Cardiac muscle cell (in vitro differentiated cells and primary cell): ENCODE data around the gene MYBPC3. TPM values are rescaled to one million over a fixed set of nuclear protein-coding genes. Genes with fewer than 3 reads are reported as not detected.
A peak's percentile ranks its signal among the peaks of the same experiment; 100 is the strongest.
"Not testable (repeated sequence)": the region's sequence is repeated elsewhere in the genome, so short reads cannot be mapped to it uniquely, and the experiment has no call there.

Experiments
- DNase-seq, 2 donors: peaks; one replicate each; pipeline versions ENCODE4 v3.0.0 to v3.0.0-alpha.2; 2010 to 2017; ENCODE audit warnings: low read depth in 1 of 2, low spot score in 1 of 2
- H3K27ac ChIP-seq: fragments of 200-600 bp; sonication (generic); 2 replicates; pipeline ENCODE4 v1.5.1; 2016
- H3K27me3 ChIP-seq: fragments of 200-600 bp; sonication (generic); 2 replicates; pipeline ENCODE4 v1.6.0; 2016; ENCODE audit warnings: control low read depth
- H3K36me3 ChIP-seq: fragments of 200-600 bp; sonication (generic); 2 replicates; pipeline ENCODE4 v1.5.1; 2016; ENCODE audit warnings: control low read depth
- H3K4me1 ChIP-seq: fragments of 200-600 bp; sonication (generic); 2 replicates; pipeline ENCODE4 v1.8.1; 2017; ENCODE audit warnings: low read depth, mild to moderate bottlenecking, mixed run types
- H3K4me3 ChIP-seq: fragments of 200-600 bp; sonication (generic); 2 replicates; pipeline ENCODE4 v1.5.1; 2016; ENCODE audit warnings: mild to moderate bottlenecking
- H3K9me3 ChIP-seq: fragments of 200-600 bp; sonication (generic); 2 replicates; pipeline ENCODE4 v1.5.1; 2017; ENCODE audit warnings: low read depth, mild to moderate bottlenecking, control low read depth
- CTCF ChIP-seq: IDR thresholded peaks from 2 replicates; pipeline ENCODE4 v1.5.1; 2012; ENCODE audit warnings: low read depth, mild to moderate bottlenecking, low read length
- polyA plus RNA-seq: library from polyadenylated mRNA; unstranded; fragments of >200 nt; fragmentation: Nextera tagmentation; extraction: Ambion mirVana; gene quantifications from 2 replicates; pipeline ENCODE4 v1.2.1, GENCODE V29; 2016
- total RNA-seq: library from RNA; depleted of rRNA; stranded (reverse); fragments of >200 nt; gene quantifications from 2 replicates; pipeline ENCODE4 v1.2.3, GENCODE V29; 2016

Gene MYBPC3
- total and polyA plus RNA-seq, 2 experiments from 2014 or later, result 489 to 751 TPM

- TF ChIP-seq CTCF, result no peak
- Histone ChIP-seq H3K9me3 (no peaks in the 10 kb centered on the region), H3K4me1 (no peaks in the 10 kb centered on the region), H3K27ac (peak overlapping the region; percentile 48), H3K4me3 (no peak overlapping the region), H3K36me3 (peaks cover 16% of the 10 kb centered on the region), H3K27me3 (no peaks in the 10 kb centered on the region)
- DNase-seq, result no peak
These were observed 28.0 kb downstream of the MYBPC3 start for GRCh38 chr11:47324520-47324919.

DNA sequence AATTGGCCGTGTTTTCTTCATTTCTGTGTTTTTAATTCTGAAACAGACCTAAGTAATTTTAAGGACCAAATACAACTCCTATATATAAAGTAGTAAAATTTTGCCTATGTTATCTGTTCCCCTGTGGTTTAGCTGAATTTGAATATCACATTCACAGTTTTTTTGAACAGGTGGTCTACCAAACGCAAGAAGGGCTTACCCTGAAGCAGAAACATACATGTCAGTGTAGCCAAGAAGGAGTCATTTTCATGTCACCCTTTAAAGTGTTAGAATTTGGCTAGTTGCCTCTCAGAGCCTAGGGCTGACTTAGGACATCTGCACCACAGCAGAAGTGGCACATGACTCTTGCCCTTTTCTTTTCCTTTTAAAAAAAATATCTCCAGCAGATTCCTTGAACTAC is 34.3 kb downstream of the MYBPC3 start:
- H3K4me1 ChIP-seq, result no peaks in the 10 kb centered on the region
- no peak for TF ChIP-seq CTCF
- H3K4me3 ChIP-seq, result no peak overlapping the region
- peaks cover 20% of the 10 kb centered on the region for H3K36me3 ChIP-seq
- H3K9me3 ChIP-seq, result no peaks in the 10 kb centered on the region
- H3K27ac ChIP-seq, result peak overlapping the region; percentile 25
- no peak for DNase-seq
- no peaks in the 10 kb centered on the region for H3K27me3 ChIP-seq

DNA sequence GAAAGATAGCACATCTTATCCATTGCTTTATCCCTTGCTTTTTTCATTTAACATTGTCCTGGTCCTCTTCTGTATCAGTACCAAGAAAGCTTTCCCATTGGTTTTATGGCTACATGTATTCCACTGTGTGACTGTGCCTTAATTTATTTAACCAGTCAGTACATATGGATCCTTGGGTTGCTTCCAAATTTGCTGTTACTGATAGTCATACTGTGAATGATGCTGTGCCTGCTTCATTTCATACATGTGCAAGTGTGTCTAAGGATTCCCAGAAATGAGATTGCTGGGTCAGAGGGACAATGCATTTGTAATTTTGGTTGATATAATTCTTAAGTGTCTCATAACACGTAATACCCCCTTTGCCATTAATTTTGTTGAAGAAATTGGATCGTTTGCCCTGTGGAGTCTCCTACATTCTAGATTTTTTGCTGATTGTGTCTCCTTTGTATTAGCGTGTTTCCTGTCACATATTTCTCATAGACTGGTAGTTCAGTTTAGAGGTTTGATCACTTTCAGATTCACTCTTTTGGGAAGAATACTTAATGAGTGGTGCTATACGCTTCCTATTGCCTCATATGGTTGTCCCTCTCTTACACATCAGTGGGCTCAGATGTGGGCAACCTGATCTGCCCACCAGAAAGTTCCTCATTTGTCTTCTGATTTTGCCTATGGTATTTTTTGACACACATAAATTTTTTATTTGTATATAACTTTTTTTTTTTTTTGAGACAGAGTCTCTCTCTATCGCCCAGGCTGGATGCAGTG is 35.3 kb downstream of the MYBPC3 start:
- Histone ChIP-seq H3K27me3 (no peaks in the 10 kb centered on the region), H3K4me3 (no peak overlapping the region), H3K36me3 (peaks cover 27% of the 10 kb centered on the region), H3K27ac (peak overlapping the region; percentile 1), H3K4me1 (no peaks in the 10 kb centered on the region), H3K9me3 (no peaks in the 10 kb centered on the region)
- DNase-seq, result no peak
- TF ChIP-seq CTCF, result no peak

DNA sequence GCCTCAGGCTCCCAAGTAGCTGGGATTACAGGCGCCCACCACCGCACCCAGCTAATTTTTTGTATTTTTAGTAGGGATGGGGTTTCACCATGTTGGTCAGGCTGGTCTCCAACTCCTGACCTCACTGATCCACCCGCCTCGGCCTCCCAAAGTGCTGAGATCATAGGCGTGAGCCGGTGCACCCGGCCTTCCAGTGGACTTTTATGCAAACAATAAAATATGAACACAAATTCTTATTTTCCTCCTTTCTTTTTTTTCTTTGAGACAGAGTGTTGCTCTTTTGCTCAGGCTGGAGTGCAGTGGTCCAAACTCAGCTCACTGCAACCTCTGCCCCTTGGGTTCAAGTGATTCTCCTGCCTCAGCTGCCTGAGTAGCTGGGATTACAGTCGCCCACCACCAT is 36.0 kb downstream of the MYBPC3 start:
- H3K9me3 ChIP-seq, H3K27ac ChIP-seq, H3K4me1 ChIP-seq, H3K4me3 ChIP-seq, DNase-seq, H3K27me3 ChIP-seq: not testable (repeated sequence)
- peaks cover 27% of the 10 kb centered on the region for H3K36me3 ChIP-seq

GRCh38 chr11:47314992-47315391 is 37.5 kb downstream of the MYBPC3 start:
- DNase-seq, result no peak
- Histone ChIP-seq H3K4me3 (no peak overlapping the region), H3K36me3 (peaks cover 38% of the 10 kb centered on the region), H3K9me3 (no peaks in the 10 kb centered on the region), H3K27me3 (no peaks in the 10 kb centered on the region), H3K4me1 (no peaks in the 10 kb centered on the region), H3K27ac (no peak overlapping the region)
- TF ChIP-seq CTCF, result no peak

- Histone ChIP-seq H3K27me3 (no peaks in the 10 kb centered on the region), H3K4me3 (no peak overlapping the region), H3K36me3 (peaks cover 62% of the 10 kb centered on the region), H3K9me3 (no peaks in the 10 kb centered on the region), H3K27ac (no peak overlapping the region), H3K4me1 (no peaks in the 10 kb centered on the region)
- DNase-seq, result no peak
- no peak for TF ChIP-seq CTCF
These were observed 44.3 kb downstream of the MYBPC3 start for GRCh38 chr11:47308050-47308823.
